HG03280 (cell line): ENCODE data around the gene PRKAG2.

ENCODE experiments used
- ATAC-seq: cut with Tn5 transposase; IDR thresholded peaks from one replicate; pipeline ENCODE4 v1.9.1; 2021; ENCODE audit warnings: mild to moderate bottlenecking, moderate library complexity; ENCODE audit not compliant: unreplicated experiment

Gene PRKAG2

DNA sequence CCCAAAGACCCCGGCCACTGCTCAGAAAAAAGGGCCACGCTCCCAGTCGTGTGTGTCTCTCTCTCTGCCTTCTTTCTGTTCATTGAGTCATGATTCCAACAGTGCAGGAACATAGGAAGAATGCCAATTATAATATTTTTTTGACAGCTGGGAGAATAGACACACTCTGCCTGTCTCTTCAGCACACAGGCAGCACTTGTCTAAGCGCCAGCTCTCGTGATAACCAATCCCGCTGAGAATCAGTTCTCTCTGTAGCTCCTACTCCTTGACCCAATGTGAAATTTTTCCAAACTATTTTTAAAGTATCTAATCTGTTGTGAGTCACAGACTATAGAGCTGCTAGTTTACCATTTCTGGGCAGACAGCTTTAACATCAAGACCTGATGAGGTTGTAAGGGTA lies 211.5 kb downstream of the PRKAG2 start:
- ATAC-seq: no peak

DNA sequence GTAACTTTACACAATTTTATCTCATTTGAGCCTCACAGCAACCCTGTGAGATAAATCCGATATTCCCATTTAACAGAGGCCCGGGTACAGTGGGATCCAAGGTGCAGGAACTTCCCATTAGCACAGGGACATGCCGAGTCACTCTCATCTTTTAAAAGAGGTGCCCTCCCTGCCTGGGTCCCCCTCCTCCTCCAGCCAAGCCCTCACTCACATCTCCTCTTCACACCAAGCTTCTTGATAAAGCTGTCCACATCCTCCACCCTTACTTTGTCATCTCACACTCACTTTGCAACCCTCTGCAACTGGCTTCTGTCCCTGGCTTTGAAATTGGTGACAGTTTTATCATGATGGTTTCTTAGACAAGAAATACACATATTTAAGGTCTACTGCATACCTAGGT lies 212.6 kb downstream of the PRKAG2 start:
- ATAC-seq: no peak

DNA sequence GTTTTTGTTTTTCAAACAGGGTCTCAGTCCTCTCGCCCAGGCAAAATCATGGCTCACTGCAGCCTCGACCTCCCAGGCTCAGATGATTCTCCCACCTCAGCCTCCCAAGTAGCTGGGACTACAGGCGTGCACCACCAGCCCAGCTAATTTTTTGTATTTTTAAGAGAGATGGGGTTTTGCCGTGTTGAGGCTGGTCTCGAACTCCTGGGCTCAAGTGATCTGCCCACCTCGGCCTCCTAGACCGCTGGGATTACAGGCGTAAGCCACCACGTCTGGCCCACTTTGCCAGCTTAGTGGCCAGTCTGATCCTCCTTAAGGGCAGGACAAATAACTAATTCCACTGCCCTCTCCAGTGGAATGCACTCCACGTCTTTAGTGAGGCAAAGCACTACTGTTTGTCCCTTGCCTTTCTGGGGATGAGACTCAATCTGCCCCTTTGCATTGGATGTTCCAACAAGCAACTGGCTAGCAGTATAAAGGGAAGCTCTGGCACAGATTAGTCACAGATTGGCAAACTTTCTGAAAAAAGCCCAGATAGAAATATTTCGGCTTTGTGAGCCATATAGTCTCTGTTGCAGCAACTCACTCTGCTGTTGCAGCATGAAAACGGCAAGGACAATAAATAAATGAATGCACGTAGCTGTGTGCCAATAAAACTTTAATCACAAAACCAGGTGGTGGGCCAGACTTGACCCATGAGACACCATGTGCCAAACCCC lies 213.4 kb downstream of the PRKAG2 start:
- no peak for ATAC-seq

DNA sequence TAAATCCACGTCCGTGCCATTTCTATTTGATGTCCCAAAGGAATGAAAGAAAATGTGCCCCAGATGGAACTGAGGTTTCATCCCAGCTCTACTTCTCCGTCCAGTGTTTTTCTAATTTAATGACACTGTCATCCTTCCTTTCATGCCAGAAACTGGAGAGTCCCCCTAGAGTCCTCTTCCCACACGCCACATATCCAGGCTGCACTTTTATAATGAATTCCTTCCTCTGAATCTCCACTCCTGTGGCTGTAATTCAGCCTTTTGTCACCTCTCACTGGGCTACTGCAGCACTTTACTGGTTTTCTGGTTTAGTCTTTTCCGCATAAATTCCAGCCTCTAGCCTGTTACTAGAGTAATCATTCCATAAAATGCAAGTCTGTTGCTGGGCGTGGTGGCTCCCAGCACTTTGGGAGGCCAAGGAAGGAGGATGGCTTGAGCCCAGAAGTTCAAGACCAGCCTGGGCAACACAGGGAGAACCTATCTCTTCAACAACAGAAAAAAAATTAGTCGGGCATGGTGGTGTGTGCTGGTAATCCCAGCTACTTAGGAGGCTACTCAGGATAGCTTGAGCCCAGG lies 214.6 kb downstream of the PRKAG2 start:
- no peak for ATAC-seq

DNA sequence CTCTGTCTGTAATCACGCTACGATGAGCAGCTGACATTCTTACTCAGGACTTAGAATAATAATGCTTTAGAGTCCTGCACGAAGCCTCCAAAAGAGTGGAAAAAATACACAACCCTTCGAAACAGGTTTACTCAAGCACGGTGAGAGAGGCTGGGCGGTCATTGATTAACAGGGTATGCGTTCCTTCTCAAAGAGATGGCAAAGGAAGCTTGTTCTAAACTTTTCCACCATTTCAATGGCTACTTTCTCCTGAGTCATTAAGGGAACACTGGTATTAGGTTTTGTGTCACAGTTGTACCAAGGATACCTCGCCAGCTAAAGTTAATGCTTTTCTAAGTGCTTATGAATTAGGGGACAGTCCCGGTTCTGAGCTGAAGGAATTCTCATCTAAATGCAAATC lies 215.3 kb downstream of the PRKAG2 start:
- ATAC-seq: no peak

DNA sequence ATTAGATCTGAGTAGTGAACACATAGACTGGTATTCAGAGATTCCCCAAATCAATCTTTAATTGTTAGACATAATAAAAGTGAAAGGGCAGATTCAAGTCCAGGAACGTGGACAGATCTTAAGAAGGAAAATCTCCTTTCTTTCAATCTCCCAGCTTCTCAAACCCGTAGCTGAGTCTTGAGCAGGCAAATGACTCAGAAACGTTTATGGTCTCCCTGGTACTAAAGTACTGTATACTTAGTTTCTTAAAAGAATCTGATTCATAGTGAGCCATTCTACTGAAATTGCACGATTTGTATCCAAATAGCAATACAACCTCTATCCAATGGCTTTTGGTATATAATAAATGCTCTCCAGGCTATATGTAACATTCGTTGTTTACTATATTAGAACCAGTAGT lies 216.8 kb downstream of the PRKAG2 start:
- no peak for ATAC-seq

DNA sequence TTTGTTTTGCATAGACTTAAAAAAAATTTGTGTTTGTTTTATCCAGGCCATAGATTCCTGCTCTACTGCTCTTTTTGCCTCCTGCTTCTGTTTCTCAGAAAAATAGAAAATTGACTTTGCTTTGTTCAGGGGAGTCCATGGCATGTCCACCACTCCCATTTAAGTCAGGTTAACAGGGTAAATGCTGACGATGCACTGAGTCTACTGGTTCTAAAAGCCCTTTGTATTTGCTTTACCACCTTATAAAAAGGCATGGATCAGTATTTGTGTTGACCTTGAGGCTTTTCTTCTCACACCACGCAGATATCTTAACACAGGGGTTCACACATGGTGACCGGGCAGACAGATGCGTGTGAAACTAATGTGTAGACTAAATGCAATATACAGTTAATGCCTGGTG lies 217.7 kb downstream of the PRKAG2 start:
- ATAC-seq: no peak

DNA sequence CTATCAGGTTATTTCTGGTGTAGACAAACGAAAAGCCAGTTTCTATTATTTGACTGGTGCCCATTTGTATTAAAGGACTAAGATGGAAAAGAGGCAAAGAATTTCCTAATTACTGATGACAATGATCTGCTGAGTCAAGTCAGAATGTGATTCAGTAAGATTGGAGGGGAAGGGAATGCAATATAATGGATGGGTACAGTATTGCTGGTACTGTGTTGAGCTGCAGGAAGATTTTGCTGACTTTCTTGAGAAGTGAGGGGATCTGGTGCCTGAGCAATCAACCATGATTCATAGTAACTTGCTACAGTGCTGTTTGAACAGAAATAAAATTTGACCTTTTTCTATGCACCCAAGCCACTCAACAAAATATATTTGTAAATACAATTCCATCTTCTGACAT lies 218.1 kb downstream of the PRKAG2 start:
- no peak for ATAC-seq

DNA sequence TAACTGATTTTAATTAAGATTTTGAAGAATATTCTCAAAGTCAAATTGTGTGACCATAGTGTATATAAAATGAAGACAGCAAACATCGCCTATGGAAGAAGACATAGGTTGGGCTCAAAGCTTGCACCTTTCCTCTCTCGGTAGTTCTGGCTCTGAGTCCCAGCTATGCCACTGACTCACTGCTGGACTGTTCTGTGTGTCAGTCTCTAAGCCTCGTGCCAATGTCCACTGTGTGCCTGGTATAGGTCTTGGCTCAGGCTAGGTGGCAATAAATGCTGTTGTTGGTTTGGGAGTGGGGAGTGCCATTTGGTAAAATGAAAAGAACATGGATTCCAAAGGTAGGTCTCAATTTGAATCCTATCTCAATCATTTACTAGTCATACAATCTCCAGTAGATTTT lies 219.7 kb downstream of the PRKAG2 start:
- ATAC-seq: no peak

DNA sequence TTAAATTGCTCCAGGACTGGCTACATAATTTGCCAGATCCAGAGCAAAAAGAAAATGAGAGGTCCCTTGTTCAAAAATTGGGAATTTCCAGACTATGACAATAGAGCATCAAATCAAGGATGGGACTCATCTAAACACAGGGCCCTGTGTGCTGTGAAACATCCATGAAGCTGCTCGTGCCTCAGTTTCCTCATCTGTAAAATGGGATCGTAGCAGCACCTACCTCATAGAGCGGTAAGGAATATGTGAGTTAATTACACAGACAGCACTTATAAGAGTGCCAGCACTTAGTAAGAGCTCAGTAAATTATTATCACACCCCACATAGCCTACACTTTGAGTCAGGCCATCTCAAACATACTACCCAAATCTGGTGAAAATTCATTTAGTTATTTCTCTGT lies 221.4 kb downstream of the PRKAG2 start:
- no peak for ATAC-seq

DNA sequence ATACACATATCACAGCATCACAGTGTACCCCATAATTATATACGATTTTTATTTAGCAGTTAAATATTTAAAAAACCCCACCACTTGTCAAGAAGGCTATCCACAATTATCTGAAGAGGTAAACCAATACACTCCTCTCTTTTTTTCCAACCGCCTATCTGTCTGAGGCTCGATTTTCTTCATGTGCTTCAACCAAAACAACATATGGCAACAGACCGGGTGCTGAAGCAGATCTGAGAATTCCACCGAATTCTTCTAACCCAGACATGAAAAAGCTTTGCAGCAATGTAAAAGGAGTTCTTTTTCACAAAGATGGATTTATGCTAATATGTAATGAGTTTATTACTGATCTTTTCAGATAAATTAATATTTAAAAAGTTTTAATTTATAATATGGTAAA lies 224.8 kb downstream of the PRKAG2 start:
- no peak for ATAC-seq

DNA sequence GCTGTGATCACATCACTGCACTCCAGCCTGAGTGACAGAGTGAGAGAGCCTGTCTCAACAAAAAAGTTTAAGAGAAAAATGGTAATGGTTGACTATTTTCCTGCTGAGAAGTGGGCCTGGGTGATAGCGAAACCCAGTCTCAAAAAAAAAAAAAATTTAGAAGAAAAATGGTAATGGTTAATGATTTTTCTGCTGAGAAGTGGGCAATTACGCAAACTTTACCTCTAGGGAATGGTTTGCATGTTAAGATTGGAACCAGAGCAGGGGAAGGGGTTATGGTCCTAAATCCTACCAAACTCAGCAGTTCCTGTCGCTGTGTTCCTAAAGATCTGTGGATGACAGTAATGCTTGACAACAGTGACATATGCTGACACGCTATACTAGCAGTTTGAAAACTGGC lies 226.8 kb downstream of the PRKAG2 start:
- ATAC-seq: no peak

DNA sequence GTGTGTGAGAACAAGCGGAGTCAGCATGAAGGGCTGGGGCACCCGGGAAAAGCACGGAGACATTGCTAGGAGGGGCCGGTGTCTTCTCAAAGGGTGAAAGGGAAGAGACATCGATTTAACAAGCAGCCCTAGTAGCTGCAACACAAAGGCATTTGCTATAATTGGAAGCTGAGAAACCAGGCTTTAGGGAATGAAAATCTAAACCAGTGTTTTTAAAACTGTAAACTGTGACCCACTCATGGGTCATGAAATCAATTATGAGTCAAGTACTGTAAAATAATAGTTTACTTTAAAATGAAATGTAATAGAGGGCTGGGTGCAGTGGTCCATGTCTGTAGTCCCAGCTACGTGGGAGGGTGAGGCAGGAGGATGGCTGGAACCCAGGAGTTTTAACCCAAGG lies 228.5 kb downstream of the PRKAG2 start:
- ATAC-seq: no peak

DNA sequence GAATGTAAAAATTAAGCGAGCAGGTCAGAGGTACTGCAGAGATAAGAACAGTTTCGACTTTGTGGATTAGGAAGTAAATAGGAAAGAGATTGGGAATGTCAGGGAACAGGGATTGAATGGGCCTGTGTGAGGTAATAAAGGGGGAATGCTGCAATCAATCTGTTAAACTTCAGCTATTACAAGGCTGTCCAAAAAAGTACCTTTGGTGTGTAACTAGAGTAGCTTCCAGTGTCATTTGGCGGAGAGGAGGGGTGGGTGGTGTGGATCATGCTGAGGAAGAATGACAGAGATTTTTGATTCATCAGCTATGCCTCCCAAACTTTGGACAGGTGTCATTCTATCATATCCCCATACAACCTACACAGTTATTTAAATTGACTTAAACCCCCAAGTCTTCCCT lies 229.0 kb downstream of the PRKAG2 start:
- no peak for ATAC-seq

DNA sequence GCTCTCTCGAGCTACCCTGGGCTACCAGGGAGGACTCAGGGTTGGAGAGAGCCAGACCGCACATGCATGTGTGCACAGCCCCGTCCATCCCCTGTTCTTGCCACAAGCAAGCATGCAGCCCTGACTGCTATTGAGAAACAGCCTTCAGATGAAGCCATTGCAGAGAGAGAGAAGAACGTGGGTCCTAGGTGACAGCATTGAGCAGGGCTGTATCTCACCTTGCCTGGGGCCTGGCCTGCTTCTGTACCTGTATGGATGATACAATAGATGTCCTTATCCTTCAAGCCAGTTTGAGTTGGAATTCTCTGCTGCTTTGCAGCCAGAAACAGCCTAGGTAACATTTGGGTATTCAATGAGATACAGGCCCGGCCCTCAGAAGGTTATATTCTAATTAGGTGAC lies 229.9 kb downstream of the PRKAG2 start:
- no peak for ATAC-seq

DNA sequence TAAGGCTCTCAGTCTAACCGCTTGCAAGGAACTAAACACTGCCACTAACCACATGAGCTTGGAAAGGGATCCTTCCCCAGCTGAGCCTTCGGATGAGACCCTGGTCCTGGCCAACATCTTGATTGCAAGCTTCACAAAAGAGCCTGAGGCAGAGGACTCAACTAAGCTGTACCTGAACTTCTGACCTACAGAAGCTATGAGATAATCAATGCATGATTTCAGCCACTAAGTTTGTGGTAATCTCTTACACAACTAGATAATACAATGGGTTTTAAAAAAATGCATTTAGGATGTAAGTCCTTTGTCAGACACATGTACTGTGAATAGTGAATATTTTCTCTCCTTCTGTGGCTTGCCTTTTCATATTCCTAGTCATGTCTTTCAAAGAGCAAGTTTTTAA lies 231.6 kb downstream of the PRKAG2 start:
- ATAC-seq: no peak

DNA sequence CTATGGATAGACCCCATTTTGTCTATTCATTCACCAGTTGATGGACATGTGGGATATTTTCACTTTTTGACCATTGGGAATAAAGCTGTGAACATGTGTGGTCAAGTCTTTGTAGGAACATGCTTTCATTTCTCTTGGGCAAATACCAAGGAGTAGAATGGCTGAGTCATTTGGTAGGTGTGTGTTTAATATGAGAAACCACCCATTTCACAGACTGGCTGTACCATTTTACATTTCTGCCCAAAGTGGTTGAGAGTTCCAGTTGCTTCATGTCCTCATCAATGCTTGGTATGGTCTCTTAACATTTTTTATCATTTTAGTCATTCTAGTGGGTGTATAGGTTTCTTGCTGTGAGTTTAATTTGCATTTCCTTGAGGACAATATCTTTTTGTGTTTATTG lies 232.4 kb downstream of the PRKAG2 start:
- no peak for ATAC-seq

DNA sequence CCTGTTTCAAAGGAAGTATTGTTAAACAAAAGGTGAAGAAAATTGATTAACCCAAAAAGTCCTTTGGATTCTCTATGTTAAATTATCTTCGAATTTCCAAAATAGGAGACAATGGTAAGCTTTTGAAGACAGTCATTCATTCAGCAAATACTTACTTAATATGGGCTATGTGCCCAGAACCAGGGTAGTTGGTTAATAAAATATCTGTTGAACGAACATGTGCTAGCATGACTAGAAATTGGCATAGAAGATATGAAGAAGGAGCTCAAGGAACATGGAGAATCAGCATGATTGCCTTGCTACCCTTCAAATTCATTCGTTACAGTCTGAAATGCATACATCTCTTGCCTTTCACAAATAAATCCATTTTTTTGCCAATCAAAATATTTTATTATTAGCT lies 234.2 kb downstream of the PRKAG2 start:
- no peak for ATAC-seq

DNA sequence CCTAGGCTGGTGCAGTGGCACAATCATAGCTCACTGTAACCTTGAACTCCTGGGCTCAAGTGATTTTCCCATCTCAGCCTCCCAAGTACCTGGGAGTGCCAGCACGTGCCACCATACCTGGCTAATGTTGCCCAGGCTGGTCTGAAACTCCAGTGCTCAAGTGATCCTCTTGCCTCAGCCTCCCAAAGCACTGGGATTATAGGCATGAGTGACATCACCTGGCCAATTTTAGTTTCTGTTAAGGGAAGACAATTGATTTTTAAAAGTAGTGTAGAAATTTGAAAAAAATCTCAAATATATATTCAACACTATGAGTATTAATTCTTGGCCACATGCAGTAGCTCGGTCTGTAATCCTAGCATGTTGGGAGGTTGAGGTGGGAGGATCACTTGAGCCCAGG lies 235.3 kb downstream of the PRKAG2 start:
- no peak for ATAC-seq

DNA sequence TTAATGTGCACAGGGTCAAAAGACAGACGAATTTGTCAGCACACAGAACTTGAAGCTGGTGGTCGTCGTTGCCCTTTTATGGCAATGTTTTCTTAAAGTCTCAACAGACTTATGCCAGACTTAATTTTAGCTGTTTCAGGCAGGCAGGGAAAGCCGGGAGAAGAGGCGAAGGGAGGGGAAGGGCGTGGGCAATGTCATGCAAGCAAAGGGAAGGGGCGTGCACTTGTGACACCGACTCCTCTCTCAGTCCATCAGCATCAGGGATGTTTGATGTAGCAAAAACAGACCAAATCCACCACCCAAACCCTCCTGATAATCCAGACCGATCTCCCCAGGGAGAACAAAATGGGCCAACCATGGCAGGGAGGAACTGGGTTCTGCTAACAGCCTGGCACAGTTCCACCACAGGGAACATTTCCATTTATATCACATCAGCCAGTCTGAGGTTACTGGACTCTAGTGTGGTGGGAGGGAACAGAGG lies 239.1 kb downstream of the PRKAG2 start:
- ATAC-seq: no peak

DNA sequence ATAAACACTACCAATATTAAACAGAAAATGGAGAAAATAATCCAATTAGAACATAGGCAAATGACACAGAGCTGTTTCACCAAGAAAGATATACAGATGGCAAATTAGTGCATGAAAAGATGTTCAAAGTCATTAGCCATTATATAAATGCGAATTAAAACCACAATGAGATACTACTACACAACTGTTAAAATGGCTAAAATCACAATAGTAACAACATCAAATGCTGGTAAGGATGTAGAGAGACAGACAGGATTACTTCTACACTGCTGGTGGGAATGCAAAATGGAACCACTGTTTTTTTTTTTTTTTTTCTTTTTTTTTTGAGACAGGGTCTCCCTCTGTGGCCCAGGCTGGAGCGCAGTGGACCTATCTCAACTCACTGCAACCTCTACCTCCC lies 242.3 kb downstream of the PRKAG2 start:
- no peak for ATAC-seq

DNA sequence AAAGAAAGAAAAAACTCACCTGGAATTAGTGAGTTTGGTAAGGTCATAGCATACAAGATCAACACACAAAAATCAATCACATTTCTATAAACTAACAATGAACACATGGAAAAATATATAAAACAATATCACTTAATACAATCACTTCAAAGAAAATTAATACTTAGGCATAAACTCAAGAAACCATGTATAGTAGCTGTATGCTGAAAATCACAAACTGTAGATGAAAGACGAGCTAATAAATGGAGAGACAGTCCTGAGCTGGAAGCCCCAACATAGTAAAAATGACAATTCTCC lies 243.5 kb downstream of the PRKAG2 start:
- no peak for ATAC-seq
